GM18909 (cell line): ENCODE results near the gene IQCM.

ENCODE experiments used
- ATAC-seq: cut with Tn5 transposase; IDR thresholded peaks from one replicate; pipeline ENCODE4 v1.9.1; 2021; ENCODE audit warnings: mild to moderate bottlenecking; ENCODE audit not compliant: unreplicated experiment, poor library complexity

IQCM gene

DNA sequence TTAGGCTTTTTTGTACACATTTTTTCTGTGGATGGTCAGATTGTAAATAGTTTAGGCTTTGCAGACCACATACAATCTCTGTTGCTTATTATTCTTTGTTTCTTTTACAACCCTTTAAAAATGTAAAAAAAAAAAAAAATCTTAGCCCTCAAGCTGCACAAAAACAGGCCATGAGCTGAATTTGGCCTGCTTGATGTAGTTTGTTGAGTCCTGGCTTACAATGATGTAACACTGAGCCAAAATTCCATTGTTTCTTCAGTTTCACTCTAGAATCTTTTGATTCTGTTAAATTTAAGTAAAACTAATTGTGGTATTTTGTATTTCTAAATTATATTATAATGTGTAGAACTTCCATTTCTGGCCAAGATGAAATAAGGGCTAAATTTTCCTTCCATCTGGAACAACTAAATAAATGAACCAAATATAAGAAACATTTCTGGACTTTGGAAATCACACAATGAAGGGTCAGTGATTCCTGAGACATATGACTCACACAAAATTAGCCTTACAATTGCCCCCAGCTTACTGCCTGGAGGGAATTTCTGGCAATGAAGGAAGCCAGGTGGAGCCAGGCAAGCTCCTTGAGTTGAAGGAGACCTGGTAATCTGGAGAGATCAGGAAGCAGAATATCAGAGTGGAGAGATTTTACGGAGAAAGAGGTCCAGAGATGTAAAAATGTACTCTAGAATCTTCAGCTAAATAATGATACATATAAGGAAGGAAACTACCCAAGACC is 29.8 kb downstream of the IQCM start:
- ATAC-seq: no peak

DNA sequence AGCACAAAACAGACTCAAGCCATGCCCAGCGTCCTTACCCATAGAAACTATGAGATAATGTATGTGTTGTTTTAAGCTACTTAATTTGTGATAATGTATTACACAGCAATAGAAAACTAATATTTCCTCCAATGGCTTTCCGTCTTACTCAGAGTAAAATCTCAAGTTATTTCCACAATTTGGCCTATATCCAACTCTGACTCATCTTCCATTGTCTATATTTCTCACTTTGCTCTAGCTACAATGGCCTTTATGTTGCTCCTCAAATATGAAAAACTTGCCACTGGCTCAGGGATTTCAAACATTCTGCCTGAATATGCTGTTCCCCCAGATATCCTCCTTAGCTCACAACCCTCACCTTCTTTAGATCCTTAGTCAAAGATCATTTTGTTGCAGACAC is 31.6 kb downstream of the IQCM start:
- ATAC-seq: no peak

DNA sequence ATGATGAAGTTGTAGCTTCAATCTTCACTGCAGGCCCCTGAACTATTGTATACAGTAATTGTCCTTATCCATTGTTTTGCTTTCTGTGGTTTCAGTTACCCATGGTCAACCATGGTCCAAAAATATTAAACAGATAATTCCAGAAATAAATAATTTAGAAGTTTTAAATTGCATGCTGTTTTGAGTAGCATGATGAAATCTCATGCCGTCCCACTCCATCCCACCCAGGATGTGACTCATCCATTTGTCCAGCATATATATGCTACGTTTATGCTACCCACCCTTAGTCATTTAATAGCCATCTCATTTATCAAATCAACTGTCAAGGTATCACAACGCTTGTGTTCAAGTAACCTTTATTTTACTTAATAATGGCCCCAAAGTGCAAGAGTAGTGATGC is 34.5 kb downstream of the IQCM start:
- ATAC-seq: no peak

DNA sequence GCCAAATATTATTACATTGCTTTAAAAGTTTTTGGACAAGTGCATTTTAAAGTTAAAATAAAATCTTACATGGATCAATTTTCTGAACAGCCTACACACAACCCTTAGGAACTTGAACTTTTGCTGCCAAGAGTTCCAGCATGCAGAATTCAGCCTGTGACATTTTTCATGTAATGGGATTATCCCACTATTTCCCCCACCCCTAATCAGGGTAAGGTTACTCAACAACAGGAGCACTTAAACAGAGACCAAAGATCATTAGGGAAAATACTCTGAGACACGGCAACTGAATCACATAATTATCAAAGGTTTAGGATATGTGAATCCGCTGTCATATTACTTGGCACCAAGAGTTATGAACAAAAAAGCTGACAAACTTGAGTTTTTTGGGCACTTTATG is 47.2 kb downstream of the IQCM start:
- no peak for ATAC-seq

DNA sequence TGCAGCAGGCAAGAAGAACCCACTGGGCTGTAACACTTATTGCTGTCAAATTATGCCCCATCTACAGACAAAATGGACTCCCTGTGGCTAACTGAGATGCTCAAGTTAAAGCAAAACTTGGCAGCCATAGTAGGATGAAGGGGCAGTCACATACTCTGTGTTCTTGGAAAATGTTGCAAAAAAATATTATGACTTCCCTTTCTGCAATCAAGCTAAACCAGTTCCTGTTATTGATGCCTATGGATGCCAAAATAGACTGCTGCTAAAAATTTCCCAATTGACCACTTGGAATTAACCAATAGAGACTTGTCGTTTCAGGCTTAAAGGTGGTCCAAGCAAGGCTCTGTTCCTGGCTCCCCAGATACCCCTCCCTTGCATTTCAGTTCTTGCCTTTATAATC is 49.5 kb downstream of the IQCM start:
- ATAC-seq: no peak

DNA sequence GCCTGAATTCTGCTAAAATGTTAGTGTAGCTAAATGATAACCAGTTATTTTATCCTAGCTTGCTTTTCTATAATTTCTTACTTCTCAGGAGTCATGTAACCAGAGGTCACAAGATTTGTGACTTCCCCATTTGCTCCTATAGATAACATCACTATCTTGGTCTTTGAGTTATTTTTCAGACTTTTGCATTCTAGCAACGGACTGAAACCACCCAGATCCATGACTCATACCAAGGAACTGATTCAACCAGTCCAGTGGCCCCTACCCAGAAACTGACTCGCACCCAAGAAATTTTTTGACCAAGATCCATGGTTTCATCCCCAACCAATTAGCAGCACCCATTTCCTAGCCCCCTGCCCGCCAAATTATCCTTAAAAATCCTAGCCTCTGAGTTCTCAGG is 50.0 kb downstream of the IQCM start:
- no peak for ATAC-seq

DNA sequence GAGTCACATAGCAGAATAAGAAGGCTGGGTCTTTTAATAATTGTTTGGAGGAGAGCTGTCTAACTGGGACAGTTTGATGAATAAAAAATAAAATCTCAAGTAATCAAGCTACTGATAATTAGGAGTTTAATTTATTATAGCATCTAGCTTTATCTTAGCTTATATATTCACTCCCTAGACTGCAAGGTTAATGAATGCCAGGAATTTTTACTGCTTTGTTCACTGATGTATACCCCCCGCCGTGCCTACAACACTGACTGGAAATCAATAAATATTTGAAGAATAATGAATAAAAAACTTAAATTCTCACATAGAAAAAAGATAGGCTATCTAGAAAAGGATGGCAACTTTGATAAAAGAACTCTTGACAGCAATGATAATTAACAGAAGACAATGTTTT is 59.7 kb downstream of the IQCM start:
- ATAC-seq: no peak

DNA sequence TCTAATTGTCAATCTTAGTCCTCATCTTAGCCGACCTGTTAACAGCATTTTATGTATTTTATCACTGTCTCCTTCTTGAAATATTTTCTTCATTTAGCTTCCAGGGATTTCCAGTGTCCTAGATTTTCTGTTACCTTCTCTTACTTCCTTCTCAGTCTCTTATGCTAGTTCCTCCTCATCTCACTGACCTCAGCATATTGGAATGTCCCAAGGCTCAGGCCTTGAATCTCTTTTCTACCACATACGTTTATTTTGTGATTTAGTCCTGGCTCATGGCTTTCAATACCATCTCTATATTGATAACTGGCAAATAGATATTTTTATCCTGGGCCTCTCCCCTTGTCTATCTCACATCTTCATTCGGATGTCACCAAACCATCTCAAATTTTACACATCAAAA is 61.1 kb downstream of the IQCM start:
- no peak for ATAC-seq

DNA sequence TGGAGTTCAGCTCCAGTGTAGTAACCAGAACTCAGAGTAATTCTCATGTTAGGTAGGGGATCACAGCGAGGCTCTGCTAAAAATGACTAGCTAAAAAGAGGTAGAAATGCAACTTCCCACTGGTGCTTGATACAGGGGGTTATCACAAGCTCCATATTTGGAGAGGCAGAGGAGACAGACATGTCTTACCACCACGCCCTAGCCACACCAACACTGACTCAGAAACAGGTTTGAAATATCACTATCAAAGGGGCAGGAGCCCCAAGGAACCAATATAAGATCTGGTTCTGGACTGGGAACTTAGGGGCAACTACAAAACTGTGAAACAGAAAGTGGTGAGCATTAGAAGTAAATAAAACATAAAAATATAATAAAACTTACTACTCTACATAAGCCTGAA is 62.9 kb downstream of the IQCM start:
- no peak for ATAC-seq

DNA sequence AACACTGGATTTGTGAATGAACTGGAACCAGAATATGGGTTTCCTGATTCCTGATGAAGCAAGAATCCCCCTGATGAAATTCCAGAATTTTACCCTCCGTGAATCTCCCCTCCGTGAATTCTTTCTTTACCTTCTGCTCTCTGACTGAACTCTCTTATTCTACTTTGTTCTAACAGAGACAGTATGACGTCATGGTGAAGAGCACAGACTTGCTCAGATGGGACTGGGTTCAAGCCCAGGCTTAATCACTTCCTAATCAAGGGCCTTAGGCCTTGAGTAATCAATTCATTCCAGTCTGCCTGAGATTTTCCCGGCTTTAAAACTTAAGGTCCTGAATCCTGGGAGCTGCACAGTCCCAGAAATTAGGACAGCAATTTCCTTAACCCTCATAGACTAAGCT is 64.5 kb downstream of the IQCM start:
- ATAC-seq: no peak

DNA sequence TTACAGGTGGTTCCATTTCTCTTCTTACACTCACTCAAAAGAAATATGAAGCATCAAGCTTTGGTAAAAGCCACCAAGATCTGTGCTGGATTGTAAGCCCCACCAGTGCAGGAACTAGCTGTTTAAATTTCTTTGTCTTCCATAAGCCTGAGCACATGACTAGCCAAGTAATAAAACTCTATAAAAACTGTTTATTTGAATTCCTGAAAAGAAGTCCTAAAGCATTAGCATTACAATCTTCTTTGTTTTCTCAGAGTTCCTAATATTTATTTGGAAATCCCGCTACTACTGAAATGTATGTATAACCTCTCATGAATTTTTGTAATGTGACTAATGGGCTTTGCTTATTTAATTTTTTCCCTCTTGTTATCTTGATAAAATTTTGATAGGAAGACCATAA is 65.9 kb downstream of the IQCM start:
- no peak for ATAC-seq

DNA sequence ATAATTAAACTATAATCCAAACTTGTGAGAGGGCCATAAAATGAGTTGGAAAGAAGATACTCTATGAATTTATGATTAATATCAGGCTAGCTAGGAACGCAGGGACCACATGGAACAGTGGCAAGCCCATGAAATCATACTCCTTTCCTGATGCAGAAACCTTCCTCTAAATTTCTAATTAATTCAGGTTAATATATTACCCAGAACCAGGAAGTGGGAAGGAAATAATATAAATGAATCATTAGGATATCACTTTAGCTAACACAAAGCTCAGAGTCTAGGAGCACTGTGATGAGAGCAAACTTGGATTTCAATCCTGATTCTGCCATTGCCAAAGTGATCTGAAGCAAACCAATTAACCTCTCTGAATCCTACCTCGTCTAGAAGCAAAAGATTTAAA is 68.0 kb downstream of the IQCM start:
- ATAC-seq: no peak

DNA sequence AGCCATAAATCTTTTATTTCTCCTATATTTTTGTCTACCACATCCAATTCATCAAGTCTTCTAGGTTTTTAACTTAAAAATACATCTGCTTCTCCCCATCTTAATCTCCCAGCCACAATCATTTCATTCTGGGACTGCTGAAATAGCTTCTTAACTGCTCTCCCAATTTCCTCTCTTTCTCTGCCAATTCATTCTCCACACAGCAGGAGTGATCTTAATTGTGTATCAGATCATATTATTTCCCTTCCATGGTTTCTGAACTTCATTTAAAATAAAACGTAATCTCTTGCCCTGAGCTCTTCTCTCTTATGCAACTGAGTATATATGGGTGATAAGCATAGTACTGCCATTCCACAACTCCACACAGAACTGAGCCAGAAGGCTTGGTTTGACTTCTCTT is 69.4 kb downstream of the IQCM start:
- ATAC-seq: no peak

DNA sequence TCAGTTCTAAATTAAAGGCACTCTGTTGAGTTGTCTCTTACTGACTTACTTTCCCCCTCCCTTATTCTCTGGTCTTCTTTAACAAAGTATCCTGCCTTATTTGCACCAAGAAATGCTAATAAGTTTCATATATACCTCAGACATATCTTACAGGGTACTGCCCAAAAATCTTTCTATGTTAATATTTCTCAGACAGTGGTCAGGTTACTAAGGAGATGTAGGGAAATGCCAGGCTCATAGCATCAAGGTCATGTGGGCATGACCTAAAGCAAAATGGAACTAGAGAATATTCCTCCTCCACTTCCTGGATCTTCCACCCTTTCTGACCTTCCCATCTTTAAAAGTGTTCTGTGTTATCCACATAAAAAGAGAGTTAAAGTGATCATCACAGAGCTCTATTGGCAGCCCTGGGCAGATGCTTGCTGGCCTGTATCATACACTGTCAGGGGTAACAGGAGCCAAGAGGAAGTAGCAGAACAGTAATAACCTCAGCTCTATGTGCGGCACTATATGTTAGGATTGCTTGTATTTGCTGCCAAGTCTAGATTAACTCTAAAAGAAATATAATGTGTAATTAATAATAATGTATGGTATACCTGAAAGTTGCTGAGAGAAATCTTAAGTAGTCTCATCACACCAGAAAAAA is 74.3 kb downstream of the IQCM start:
- no peak for ATAC-seq

DNA sequence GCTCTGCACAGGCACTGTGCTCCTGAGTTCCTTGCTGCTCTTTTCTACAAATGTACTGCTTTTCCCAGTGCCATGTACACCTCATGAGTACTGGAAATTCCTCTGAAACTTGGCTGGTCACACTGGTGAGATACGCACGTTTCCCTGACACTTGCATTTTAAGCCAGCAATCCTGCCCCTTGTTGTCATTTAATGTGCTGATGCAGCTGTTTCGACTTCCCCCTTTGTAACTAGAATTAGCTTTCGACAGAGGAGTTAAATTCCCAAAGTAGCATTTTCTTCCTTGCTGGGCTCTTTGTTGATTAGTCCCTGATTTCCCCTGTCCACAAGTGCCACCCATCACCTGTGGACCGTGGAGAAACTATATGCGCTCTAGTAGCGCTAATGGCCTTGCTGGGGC is 77.5 kb downstream of the IQCM start:
- no peak for ATAC-seq

DNA sequence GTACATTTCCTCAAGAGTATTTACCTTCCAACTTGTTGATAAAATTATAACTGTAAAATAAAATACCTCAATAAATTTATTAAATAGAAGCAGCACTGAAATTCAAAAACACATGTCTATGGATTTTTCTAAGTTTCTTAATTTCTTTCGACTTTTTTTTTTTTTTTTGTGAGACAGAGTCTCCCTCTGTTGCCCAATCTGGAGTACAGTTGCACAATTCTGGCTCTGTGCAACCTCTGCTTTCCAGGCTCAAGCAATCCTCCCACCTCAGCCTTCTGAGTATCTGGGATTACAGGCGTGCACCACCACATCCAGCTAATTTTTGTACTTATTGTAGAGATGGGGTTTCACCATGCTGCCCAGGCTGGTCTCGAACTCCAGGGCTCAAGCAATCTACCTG is 79.8 kb downstream of the IQCM start:
- no peak for ATAC-seq

DNA sequence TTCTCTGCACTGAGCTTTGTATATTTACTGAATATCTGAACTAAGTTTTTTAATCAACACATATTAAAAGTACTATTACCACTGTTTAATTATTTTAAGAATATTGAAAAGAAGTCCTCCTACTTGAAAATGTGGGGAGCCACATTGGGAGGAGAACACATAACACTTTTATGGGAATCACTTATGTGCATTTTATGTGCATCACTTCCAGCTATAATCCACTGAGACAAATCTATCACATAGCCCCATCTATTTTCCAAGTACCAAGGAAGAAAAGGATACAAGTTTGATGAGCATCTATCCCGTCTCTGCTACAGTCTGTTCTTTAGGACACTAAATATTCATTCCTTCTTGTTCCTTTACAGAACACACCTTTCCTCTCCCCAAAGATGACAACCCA is 87.2 kb downstream of the IQCM start:
- no peak for ATAC-seq

DNA sequence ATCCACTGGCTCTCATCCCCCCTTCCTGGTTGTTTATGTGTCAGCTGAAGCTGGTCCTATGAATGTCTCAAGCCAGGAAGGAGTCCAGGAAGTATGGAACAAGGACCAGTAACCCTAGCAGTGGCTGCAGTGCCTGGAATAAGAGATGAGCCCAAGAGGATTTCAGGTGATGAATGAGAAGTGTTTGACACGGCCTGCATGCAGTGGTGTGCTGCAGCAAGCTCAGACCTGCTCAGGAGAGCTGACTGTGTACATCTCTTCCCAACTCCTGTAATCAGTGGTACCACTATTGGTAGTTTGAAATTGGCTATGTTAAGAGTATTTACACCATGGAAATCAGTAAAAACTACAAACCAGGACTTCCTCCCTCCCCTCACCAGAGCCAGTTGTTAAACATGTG is 88.0 kb downstream of the IQCM start:
- ATAC-seq: no peak

DNA sequence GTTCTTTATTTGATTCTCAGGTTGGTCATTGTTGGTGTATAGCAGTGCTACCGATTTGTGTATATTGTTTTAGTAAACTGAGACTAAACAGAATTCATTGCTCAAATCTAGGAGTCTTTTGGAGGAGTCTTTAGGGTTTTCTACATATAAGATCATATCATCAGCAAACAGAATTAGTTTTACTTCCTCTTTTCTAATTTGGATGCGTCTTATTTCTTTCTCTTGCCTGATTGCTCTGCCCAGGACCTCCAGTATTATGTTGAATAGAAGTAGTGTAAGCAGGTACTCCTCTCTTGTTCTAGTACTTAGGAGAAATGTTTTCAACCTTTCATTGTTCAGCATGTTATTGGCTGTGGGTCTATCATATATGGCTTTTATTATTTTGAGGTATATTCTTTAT is 92.6 kb downstream of the IQCM start:
- no peak for ATAC-seq

DNA sequence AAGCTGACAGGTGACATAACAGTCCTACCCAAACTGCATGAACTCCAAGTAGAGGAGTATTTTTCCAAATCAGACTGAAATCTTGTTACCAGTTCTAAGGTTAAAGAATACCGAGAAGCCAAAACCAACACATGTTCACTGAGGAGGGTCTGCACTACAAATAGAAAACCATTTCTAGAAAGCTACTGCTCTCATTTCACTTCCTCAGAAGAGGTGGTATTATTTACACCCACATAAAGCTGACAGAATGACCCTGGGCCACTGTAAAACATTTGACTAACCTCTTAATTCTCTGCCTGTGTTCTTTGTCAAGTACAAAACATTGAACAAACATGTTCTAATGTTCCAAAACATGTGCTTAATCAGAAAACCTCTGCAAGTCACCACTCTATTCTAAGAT is 95.8 kb downstream of the IQCM start:
- no peak for ATAC-seq

DNA sequence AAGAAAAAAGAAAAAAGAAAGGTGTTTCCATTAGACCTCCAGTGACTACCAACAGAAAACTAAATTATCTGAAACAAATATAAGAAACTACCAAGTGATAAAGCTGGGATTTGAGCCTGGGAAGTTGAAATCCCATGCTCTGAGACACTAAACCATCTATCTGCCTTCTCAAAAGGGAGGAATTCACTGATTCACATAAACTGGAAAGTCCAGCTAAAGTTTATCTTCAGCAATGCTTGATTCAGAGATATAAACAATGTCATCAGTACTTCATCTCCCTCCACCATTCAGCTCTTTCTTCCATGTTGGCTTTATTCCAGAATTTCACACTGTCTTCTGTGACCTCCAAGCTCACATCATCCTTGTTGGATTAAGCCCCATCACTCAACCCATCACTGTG is 96.3 kb downstream of the IQCM start:
- ATAC-seq: no peak

DNA sequence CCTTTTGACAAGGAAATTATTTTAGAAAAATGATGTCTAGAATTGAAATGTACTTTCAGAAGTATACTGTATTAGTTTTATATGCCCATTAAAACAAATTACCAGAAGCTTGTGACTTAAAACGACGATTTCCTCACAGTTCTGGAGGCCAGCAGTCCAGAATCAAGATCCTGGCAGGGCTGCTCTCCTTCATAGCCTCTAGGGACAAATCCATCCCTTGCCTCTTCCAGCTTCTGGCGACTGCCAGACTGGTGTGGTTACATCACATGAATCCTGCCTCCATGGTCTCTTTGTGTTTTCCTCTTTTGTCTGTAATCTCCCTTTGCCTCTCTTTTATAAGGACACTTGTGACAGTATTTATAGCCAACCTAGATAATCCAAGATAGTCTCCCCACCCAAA is 97.1 kb downstream of the IQCM start:
- ATAC-seq: no peak
